Measurements from ENCODE around the gene LRRC3.
"Not testable (repeated sequence)": the region's sequence is repeated elsewhere in the genome, so short reads cannot be mapped to it uniquely, and the experiment has no call there.

Gene LRRC3

DNA sequence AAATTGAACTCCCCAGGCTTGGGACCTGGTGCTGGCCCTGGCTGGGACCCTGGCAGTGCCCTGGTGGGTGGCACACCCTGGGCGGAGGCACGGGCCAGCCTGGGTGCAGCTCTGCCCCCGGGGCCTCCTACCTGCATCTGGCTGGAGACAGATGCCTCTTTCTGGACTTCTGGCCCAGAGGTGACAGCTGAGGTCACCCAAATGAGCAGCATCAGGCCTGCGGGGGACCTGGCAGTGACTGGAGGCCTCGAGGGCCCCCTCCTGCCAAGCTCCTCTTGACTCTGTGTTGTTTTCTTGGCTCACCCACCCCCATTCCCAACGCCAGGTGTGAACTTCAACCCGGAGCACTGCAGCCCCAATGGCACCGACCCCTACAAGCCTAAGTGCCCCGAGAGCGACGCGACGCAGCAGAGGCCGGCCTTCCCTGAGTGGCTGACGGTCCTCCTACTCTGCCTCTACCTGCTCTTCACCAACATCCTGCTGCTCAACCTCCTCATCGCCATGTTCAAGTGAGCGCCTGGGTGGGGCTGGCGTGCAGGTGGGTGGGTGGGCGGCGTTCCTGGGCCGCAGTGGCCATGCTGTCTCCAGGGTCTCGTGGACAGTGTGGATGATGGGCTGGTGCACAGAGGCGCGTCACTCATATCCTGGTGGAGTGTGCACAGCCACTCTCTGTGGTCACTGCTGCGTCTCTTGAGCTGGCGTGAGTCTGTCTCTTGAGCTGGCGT is 41.6 kb upstream of the LRRC3 start:
- TF ChIP-seq, protein P1, sequence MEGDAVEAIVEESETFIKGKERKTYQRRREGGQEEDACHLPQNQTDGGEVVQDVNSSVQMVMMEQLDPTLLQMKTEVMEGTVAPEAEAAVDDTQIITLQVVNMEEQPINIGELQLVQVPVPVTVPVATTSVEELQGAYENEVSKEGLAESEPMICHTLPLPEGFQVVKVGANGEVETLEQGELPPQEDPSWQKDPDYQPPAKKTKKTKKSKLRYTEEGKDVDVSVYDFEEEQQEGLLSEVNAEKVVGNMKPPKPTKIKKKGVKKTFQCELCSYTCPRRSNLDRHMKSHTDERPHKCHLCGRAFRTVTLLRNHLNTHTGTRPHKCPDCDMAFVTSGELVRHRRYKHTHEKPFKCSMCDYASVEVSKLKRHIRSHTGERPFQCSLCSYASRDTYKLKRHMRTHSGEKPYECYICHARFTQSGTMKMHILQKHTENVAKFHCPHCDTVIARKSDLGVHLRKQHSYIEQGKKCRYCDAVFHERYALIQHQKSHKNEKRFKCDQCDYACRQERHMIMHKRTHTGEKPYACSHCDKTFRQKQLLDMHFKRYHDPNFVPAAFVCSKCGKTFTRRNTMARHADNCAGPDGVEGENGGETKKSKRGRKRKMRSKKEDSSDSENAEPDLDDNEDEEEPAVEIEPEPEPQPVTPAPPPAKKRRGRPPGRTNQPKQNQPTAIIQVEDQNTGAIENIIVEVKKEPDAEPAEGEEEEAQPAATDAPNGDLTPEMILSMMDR (IDR thresholded peaks at IDR 0.05; ENCODE audit: low read depth, low read length), result no peak
- no peak for TF ChIP-seq POLR2A (IDR thresholded peaks at IDR 0.05; ENCODE audit: extremely low read depth, insufficient read length)
- TF ChIP-seq, protein P2, sequence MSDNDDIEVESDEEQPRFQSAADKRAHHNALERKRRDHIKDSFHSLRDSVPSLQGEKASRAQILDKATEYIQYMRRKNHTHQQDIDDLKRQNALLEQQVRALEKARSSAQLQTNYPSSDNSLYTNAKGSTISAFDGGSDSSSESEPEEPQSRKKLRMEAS (IDR thresholded peaks at IDR 0.05; ENCODE audit: low read depth, low read length), result no peak
- no peak for TF ChIP-seq MYC (IDR thresholded peaks at IDR 0.05; ENCODE audit: low read depth, low read length)
- DNase-seq (ENCODE audit: low read depth), result no peak

DNA sequence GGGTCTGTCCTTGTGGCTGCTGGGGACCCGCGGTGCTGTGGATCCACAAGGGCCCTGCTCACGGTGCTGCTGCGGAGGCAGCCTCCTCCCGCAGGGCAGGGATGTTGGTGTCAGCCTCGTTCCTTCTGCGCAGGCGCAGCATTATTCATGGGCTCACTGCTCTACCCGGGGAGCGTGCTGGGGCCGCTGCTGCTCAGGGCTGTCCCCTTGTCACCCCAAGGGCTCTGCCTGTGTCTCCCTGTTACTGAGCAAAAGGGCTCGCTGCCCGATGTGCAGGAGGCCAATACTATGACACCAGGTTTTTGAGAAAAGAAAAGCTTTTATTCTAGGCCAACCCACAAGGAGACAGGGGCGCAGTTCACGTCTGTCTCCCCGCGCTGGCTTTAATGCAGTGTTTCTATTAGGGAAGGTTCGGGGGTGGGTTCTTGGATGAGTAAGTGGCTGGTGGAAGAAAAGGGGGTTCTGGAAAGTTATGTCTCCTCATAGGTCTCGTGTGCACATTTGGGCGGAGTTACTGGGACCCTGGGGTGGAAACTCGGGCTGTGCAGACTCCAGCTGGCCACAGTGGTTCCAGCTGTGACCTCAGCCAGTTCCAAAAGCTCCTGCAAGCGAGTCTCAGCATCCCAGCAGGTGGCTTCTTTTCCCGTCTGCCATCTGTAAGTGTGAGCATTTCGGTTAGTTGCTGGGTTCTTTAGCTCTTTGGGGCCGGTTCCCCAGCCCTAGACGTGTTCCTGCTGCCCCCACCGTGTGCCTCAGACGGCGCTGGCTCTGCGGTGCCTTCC is 40.8 kb upstream of the LRRC3 start:
- H3K4me3 ChIP-seq (ENCODE audit: low read depth, low read length), result no peak overlapping the region
- DNase-seq (ENCODE audit: low read depth), result no peak

More for the DNA sequence above, 41.6 kb upstream of the LRRC3 start:
- no peak overlapping the region for H3K4me3 ChIP-seq (ENCODE audit: low read depth, low read length)

GRCh38 chr21:44415073-44416025 is 40.0 kb upstream of the LRRC3 start:
- DNase-seq (ENCODE audit: low read depth), result no peak
- TF ChIP-seq, protein P2 (IDR thresholded peaks at IDR 0.05; ENCODE audit: low read depth, low read length), result no peak
- TF ChIP-seq MYC (IDR thresholded peaks at IDR 0.05; ENCODE audit: low read depth, low read length), result no peak
- TF ChIP-seq POLR2A (IDR thresholded peaks at IDR 0.05; ENCODE audit: extremely low read depth, insufficient read length), result no peak
- TF ChIP-seq, protein P1 (IDR thresholded peaks at IDR 0.05; ENCODE audit: low read depth, low read length), result no peak
- H3K4me3 ChIP-seq (ENCODE audit: low read depth, low read length), result no peak overlapping the region

More for the DNA sequence above, 40.8 kb upstream of the LRRC3 start:
- TF ChIP-seq, protein P1 (IDR thresholded peaks at IDR 0.05; ENCODE audit: low read depth, low read length), result no peak
- TF ChIP-seq, protein P2 (IDR thresholded peaks at IDR 0.05; ENCODE audit: low read depth, low read length), result no peak
- TF ChIP-seq MYC (IDR thresholded peaks at IDR 0.05; ENCODE audit: low read depth, low read length) (no peak), POLR2A (IDR thresholded peaks at IDR 0.05; ENCODE audit: extremely low read depth, insufficient read length) (no peak)

GRCh38 chr21:44416193-44416592 is 39.1 kb upstream of the LRRC3 start:
- DNase-seq (ENCODE audit: low read depth), result no peak

DNA sequence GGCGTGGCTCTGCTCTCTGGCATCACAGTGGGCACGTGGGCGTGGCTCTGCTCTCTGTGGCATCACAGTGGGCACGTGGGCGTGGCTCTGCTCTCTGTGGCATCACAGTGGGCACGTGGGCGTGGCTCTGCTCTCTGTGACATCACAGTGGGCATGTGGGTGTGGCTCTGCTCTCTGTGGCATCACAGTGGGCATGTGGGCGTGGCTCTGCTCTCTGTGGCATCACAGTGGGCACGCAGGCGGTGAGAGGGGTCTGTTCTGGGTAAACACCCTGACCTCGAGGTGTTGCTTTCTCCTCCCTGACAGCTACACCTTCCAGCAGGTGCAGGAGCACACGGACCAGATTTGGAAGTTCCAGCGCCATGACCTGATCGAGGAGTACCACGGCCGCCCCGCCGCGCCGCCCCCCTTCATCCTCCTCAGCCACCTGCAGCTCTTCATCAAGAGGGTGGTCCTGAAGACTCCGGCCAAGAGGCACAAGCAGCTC is 37.6 kb upstream of the LRRC3 start:
- not testable (repeated sequence) for DNase-seq (ENCODE audit: low read depth)

More at GRCh38 chr21:44416193-44416592, 39.1 kb upstream of the LRRC3 start:
- H3K4me3 ChIP-seq (ENCODE audit: low read depth, low read length), result no peak overlapping the region
- TF ChIP-seq POLR2A (IDR thresholded peaks at IDR 0.05; ENCODE audit: extremely low read depth, insufficient read length) (no peak), MYC (IDR thresholded peaks at IDR 0.05; ENCODE audit: low read depth, low read length) (no peak)
- TF ChIP-seq, protein P2 (IDR thresholded peaks at IDR 0.05; ENCODE audit: low read depth, low read length), result no peak
- TF ChIP-seq, protein P1 (IDR thresholded peaks at IDR 0.05; ENCODE audit: low read depth, low read length), result no peak

More for the DNA sequence above, 37.6 kb upstream of the LRRC3 start:
- H3K4me3 ChIP-seq (ENCODE audit: low read depth, low read length), result not testable (repeated sequence)
